HepG2 (cell line): ENCODE data around the gene NYNRIN. TPM values are rescaled to one million over a fixed set of nuclear protein-coding genes. Genes with fewer than 3 reads are reported as not detected.

Source experiments
- FOSL2 ChIP-seq: sonication (generic); formaldehyde crosslinking; IDR thresholded peaks from 2 replicates; pipeline ENCODE4 v1.4.0; 2020; ENCODE audit warnings: missing genetic modification reagents
- HMG20A ChIP-seq: IDR thresholded peaks from 2 replicates; pipeline ENCODE4 v1.6.1; 2016; ENCODE audit warnings: borderline replicate concordance
- HNF4A ChIP-seq: sonication (generic); formaldehyde crosslinking; IDR thresholded peaks from 2 replicates; pipeline ENCODE4 v1.4.0; 2020; ENCODE audit warnings: missing genetic modification reagents
- MEIS2 ChIP-seq: sonication (generic); formaldehyde crosslinking; IDR thresholded peaks from 2 replicates; pipeline ENCODE4 v1.9.0; 2021; ENCODE audit warnings: mild to moderate bottlenecking, missing genetic modification reagents
- MTA3 ChIP-seq: sonication (generic); formaldehyde crosslinking; IDR thresholded peaks from 2 replicates; pipeline ENCODE4 v1.4.0; 2020; ENCODE audit warnings: missing genetic modification reagents
- PAWR ChIP-seq: sonication (generic); formaldehyde crosslinking; IDR thresholded peaks from 2 replicates; pipeline ENCODE4 v1.4.0; 2020; ENCODE audit warnings: missing genetic modification reagents, mild to moderate bottlenecking, borderline replicate concordance
- RARG ChIP-seq: sonication (generic); formaldehyde crosslinking; IDR thresholded peaks from 2 replicates; pipeline ENCODE4 v1.4.0; 2020; ENCODE audit warnings: low read depth, mild to moderate bottlenecking, missing genetic modification reagents
- RFX5 ChIP-seq: IDR thresholded peaks from 2 replicates; pipeline ENCODE4 v1.6.1; 2011; ENCODE audit warnings: low read depth, low read length, improper control_type of control experiment
- ZBTB37 ChIP-seq: sonication (generic); formaldehyde crosslinking; IDR thresholded peaks from 2 replicates; pipeline ENCODE4 v1.4.0; 2020; ENCODE audit warnings: mild to moderate bottlenecking, missing genetic modification reagents
- ZBTB40 ChIP-seq, 2 experiments: fragments of 450-650 bp in 1 of 2; sonication (generic) in 1 of 2; formaldehyde crosslinking in 1 of 2; IDR thresholded peaks; 2 replicates each; pipeline versions ENCODE4 v1.6.1 to v1.8.0; 2016 to 2022; ENCODE audit warnings: antibody characterized with exemption in 1 of 2, mild to moderate bottlenecking in 1 of 2, missing genetic modification reagents in 1 of 2
- ZMAT5 ChIP-seq: sonication (generic); formaldehyde crosslinking; IDR thresholded peaks from 2 replicates; pipeline ENCODE4 v1.5.0; 2020; ENCODE audit warnings: mild to moderate bottlenecking, low read depth, missing genetic modification reagents, borderline replicate concordance
- polyA plus RNA-seq, 8 experiments: library from polyadenylated mRNA; depleted of rRNA in 3 of 8; stranded (reverse) in 7 of 8; unstranded in 1 of 8; fragments of >200 nt; fragmentation: Illumina TruSeq in 4 of 8; extraction: Trizol in 4 of 8; gene quantifications; 2 replicates each; pipeline versions ENCODE4 v1.2.1 to v1.2.3, GENCODE V29; 2011 to 2016; ENCODE audit warnings: low read depth in 4 of 8, missing spikeins in 1 of 8, mixed read lengths in 1 of 8; ENCODE audit not compliant: insufficient read depth in 1 of 8
- total RNA-seq, 5 experiments: library from RNA; depleted of rRNA; stranded (reverse); fragments of >200 nt; fragmentation: Illumina TruSeq; extraction: Trizol; gene quantifications; 2 replicates each; pipeline ENCODE4 v1.2.3, GENCODE V29; 2016; ENCODE audit warnings: low read depth in 1 of 5
- TF ChIP-seq, protein P1 (sequence below): sonication (generic); formaldehyde crosslinking; IDR thresholded peaks from 2 replicates; pipeline ENCODE4 v1.8.1; 2022; ENCODE audit warnings: low read depth, mild to moderate bottlenecking, missing genetic modification reagents
- TF ChIP-seq, protein P2 (sequence below): sonication (generic); formaldehyde crosslinking; IDR thresholded peaks from 2 replicates; pipeline ENCODE4 v1.4.0; 2020; ENCODE audit warnings: mild to moderate bottlenecking, low read depth, missing genetic modification reagents

NYNRIN gene
- total and polyA plus RNA-seq, 2 of the 13 experiments (the other 11 are each of a cell fraction or from before 2014, with no cell fraction given), result 0.63 to 1.1 TPM

DNA sequence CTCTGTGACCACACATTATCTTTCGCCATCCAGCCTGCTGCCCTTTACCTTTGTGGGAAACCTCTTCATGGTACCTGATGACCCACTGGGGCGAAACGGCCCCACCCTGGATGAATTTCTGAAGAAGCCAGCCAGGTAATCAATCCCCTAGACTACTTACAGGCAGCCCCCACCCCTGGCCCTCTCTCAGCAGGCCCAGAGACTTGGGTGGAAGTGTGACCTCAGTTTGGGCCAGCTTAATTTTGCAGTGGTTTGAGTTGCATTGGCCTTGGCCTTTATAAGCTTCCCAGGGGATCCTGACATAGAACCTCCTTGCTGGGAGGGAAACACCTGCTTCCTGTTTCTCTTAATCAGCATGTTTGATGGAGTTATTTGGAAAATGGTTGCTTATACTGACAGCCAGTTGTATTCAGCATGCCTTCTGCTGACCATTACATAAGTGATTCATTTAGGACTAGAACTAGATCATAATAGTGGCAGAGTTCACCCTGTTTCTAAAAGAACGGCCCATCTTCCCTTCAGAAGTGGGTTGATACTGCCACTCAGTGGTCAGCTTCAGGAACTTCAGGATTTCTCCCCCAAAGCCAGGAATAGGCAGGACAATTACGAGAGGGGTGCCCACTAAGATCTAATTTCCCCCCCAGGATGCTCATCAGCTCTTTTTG is 37.7 kb downstream of the NYNRIN start (continued):
- TF ChIP-seq ZBTB40 (IDR thresholded peaks at IDR 0.05) (no peak), ZBTB40 (CRISPR knock-in tag; IDR thresholded peaks at IDR 0.05) (no peak), ZBTB37 (no peak), MEIS2 (no peak), HMG20A (CRISPR knock-in tag) (no peak), MTA3 (no peak), RARG (CRISPR knock-in tag) (no peak), ZMAT5 (CRISPR knock-in tag) (no peak), PAWR (CRISPR knock-in tag) (no peak), RFX5 (no peak), HNF4A (CRISPR knock-in tag) (peak; percentile 46), FOSL2 (CRISPR knock-in tag) (no peak)
- TF ChIP-seq, protein P1, sequence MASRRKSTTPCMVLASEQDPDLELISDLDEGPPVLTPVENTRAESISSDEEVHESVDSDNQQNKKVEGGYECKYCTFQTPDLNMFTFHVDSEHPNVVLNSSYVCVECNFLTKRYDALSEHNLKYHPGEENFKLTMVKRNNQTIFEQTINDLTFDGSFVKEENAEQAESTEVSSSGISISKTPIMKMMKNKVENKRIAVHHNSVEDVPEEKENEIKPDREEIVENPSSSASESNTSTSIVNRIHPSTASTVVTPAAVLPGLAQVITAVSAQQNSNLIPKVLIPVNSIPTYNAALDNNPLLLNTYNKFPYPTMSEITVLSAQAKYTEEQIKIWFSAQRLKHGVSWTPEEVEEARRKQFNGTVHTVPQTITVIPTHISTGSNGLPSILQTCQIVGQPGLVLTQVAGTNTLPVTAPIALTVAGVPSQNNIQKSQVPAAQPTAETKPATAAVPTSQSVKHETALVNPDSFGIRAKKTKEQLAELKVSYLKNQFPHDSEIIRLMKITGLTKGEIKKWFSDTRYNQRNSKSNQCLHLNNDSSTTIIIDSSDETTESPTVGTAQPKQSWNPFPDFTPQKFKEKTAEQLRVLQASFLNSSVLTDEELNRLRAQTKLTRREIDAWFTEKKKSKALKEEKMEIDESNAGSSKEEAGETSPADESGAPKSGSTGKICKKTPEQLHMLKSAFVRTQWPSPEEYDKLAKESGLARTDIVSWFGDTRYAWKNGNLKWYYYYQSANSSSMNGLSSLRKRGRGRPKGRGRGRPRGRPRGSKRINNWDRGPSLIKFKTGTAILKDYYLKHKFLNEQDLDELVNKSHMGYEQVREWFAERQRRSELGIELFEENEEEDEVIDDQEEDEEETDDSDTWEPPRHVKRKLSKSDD (CRISPR knock-in tag), result no peak
- TF ChIP-seq, protein P2, sequence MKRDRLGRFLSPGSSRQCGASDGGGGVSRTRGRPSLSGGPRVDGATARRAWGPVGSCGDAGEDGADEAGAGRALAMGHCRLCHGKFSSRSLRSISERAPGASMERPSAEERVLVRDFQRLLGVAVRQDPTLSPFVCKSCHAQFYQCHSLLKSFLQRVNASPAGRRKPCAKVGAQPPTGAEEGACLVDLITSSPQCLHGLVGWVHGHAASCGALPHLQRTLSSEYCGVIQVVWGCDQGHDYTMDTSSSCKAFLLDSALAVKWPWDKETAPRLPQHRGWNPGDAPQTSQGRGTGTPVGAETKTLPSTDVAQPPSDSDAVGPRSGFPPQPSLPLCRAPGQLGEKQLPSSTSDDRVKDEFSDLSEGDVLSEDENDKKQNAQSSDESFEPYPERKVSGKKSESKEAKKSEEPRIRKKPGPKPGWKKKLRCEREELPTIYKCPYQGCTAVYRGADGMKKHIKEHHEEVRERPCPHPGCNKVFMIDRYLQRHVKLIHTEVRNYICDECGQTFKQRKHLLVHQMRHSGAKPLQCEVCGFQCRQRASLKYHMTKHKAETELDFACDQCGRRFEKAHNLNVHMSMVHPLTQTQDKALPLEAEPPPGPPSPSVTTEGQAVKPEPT (CRISPR knock-in tag), result no peak
